GM12865 (cell line): ENCODE data around the gene RDH13.

Experiments
- DNase-seq: peaks from one replicate; pipeline ENCODE4 v3.0.0; 2010; ENCODE audit warnings: low read depth
- H3K4me3 ChIP-seq: 2 replicates; pipeline ENCODE4 v1.5.1; 2011; ENCODE audit warnings: mild to moderate bottlenecking, low read depth, low read length, control low read depth
- CTCF ChIP-seq: IDR thresholded peaks from 2 replicates; pipeline ENCODE4 v1.5.1; 2011; ENCODE audit warnings: low read length, control low read depth, low read depth, inconsistent platforms; ENCODE audit not compliant: insufficient read depth; ENCODE audit errors: missing control alignments

RDH13 gene

DNA sequence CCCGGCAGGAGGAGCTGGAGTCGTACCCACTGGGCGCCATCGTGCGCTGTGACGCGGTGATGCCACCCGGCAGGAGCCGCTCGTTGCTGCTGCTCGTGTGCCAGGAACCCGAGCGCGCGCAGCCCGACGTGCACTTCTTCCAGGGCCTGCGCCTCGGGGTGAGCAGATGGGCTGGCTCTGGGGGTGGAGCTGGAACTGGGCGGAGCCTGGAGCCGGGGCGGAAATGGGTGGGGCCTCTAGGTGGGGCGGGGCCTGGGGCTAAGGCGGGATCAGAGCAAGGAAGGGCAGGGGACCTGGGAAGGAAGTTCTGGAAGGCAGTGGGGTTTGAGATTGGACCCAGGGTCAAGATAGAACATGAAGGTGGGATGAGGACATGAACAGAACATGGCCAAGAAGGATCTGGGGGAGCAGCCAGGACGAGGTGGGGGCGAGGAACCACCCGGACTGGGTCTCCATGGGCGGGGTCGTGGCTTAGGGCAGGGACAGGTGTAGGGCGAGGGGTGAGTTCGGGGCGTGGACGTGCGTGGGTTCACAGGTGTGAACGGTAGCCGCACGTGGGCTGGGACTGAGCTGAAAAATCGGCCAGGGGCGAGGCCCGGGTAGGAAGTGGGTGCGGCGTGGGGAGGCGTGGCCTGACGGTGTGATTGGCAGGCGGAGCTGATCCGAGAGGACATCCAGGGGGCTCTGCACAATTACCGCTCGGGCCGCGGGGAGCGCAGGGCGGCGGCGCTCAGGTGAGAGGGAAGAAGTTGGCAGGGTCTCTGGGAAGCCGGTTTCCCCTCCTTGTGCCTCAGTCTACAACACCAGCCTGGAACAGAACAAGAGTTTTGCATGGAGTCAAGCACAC, 17.4 kb upstream of the RDH13 start:
- peak overlapping the region; percentile 67 for H3K4me3 ChIP-seq
- peak; percentile 89 for DNase-seq
- TF ChIP-seq CTCF: no peak

DNA sequence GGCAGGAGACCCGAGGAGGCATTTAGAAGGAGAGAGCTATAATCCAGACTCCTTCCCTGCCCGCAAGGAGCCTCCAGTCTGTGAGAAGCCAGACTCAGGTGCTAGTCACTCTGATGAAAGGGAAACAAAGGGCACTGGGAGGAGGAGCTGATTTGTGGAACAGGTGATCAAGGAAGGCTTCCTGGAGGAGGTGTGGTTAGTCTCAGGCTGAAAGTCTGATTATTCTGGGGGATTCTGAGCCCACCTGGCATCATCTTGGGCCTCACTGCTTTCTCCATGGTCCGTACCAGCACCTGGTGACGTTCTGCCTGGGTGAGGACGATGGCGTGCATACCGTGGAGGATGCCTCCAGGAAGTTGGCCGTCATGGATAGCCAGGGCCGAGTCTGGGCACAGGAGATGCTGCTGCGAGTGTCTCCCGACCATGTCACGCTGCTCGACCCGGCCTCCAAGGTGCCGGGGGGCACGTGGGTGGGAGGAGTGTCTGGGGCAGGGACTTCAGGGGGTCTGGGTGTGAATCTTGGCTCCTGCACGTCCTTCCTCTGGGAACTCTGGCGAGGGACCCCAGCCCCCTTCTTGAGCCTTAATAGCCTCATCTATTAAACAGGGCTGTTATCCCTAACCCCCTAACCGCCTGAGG, 16.6 kb upstream of the RDH13 start:
- DNase-seq: no peak
- H3K4me3 ChIP-seq: no peak overlapping the region; the same call in 1 of the 2 replicates
- no peak for TF ChIP-seq CTCF

DNA sequence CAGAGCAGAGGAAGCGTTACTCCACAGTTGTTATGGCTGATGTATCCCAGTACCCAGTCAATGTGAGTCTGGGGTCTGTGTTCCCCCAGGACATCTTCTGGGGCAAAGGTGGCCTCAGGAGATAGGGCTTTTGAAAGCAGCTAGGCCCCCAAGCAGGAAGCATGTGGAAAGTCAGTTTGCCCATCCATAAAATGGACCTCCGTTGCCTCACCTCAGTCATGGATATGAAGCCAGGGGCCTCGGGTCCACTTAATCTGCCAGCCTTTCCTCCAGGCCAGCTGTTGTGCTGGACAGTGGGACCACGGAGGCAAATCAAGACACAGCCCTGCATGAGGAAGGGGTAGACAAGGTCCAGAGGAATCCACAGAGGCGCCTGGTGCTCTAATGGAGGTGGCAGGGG, 16.0 kb upstream of the RDH13 start:
- no peak for TF ChIP-seq CTCF
- no peak overlapping the region for H3K4me3 ChIP-seq
- no peak for DNase-seq

GRCh38 chr19:55077106-55077505, 14.2 kb upstream of the RDH13 start:
- no peak overlapping the region for H3K4me3 ChIP-seq

GRCh38 chr19:55076321-55076720, 13.4 kb upstream of the RDH13 start:
- H3K4me3 ChIP-seq: no peak overlapping the region
- TF ChIP-seq CTCF: no peak
- no peak for DNase-seq

More at GRCh38 chr19:55077106-55077505, 14.2 kb upstream of the RDH13 start:
- no peak for TF ChIP-seq CTCF
- DNase-seq: no peak

GRCh38 chr19:55075371-55075998, 12.5 kb upstream of the RDH13 start, which contains the start of gene EPS8L1:
Gene EPS8L1, plus strand, starts transcription at chr19:55075869. Its CDS starts 576 bp downstream, at chr19:55076445.
- no peak within 1 kb of the TSS for H3K4me3 ChIP-seq
- no peak for DNase-seq

More at GRCh38 chr19:55075371-55075998, 12.5 kb upstream of the RDH13 start, which contains the start of gene EPS8L1:
- no peak for TF ChIP-seq CTCF
